GM12873 (cell line): Measurements from ENCODE around the gene PSMD8.

Source experiments
- TF ChIP-seq, protein P1 (sequence below): IDR thresholded peaks from 2 replicates; pipeline ENCODE4 v1.5.1; 2012; ENCODE audit warnings: low read depth, mild to moderate bottlenecking, moderate library complexity, low read length, control low read depth; ENCODE audit not compliant: insufficient read depth; ENCODE audit errors: missing control alignments

PSMD8 gene

DNA sequence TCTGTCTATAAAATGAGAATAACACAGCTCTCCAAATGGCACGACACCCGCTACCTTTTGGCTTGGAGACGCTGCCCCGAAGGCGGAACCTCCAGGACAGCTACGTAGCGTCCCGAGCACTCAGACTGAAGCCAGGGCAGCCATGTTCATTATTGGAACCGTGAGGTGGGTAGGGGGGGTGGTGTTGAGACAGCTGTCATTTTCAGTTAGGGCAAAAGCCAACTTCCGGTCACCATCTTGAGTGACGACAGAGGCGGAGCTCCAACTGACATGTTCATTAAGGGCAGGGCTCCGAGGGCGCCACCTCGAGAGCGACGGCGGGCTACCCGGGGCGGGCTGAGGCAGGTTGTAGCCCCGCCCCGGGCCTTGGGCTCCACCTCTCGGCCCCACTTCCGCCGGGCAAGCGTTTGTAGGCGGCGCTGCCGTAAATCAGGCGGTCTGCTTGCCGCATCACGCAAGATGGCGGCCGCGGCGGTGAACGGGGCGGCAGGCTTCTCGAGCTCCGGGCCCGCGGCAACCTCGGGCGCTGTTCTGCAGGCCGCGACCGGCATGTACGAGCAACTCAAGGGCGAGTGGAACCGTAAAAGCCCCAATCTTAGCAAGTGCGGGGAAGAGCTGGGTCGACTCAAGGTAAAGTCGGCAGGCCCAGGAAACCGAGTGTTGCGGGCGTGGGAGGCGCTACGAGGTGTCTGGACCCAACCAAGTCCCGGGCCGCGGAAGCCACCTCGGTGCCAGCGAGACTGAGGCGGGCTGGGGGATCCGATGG lies at the start of gene PSMD8:
TSS of gene PSMD8 (plus strand) at position 240 of the 766 bp plus-strand sequence. CDS start at position 271, 31 bp downstream.
- TF ChIP-seq, protein P1, sequence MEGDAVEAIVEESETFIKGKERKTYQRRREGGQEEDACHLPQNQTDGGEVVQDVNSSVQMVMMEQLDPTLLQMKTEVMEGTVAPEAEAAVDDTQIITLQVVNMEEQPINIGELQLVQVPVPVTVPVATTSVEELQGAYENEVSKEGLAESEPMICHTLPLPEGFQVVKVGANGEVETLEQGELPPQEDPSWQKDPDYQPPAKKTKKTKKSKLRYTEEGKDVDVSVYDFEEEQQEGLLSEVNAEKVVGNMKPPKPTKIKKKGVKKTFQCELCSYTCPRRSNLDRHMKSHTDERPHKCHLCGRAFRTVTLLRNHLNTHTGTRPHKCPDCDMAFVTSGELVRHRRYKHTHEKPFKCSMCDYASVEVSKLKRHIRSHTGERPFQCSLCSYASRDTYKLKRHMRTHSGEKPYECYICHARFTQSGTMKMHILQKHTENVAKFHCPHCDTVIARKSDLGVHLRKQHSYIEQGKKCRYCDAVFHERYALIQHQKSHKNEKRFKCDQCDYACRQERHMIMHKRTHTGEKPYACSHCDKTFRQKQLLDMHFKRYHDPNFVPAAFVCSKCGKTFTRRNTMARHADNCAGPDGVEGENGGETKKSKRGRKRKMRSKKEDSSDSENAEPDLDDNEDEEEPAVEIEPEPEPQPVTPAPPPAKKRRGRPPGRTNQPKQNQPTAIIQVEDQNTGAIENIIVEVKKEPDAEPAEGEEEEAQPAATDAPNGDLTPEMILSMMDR, result peak; percentile 6

GRCh38 chr19:38326591-38326990 lies 47.8 kb upstream of the PSMD8 start:
- TF ChIP-seq, protein P1, result no peak

- TF ChIP-seq, protein P1, result no peak
These were observed 44.7 kb upstream of the PSMD8 start for GRCh38 chr19:38329651-38330050.

DNA sequence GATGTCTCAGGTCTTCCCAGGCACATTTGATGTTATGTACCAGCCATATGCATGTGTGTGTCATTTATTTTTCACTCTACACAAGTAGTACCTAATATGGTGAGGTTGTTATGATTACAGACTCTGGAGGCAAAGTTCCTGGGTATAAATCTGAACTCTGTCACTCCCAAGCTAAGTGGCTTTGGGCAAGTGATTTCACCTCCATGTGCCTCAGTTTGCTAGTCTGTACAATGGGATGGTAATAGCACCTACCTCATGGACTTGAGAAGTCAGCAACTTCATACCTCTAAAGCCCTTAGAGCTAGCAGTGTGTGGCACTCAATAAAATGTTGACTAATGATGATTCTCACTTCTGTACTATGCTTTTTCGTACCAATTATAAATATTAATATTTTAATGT lies 42.6 kb upstream of the PSMD8 start:
- TF ChIP-seq, protein P1, result no peak

GRCh38 chr19:38333245-38333644 lies 41.1 kb upstream of the PSMD8 start:
- TF ChIP-seq, protein P1, result no peak

DNA sequence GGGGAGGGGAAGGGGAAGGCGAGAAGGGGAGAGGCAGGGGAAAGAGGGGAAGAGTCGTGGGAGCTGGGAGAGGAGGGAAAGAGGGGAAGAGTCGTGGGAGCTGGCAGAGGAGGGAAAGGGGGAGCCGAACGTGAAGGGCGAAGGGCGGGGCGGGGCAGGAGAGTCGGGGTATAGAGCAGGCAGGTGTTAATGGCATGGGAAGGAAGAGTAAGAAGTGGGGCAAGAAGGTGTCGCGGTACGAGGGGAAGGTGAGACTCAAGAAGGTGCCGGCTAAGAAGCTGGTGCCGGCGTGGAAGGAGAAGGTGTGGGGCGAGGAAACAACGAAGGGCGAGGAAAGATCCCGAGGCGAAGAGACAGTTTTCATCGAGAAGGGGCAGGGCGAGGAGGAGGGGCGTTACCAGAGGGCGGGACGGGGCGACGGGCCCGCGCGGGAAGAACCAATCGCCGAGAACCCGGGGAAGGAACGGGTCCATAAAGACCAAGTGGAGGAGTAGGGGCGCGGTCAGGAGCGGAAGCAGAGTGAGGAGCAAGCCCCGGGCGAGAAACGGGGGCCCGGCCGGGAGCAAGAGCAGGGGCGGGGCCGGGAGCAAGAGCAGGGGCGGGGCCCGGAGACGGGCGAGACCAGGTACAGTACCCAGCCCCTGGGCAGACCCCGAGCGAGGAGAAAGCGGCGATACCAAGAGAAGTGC lies 38.3 kb upstream of the PSMD8 start:
- TF ChIP-seq, protein P1, result no peak

DNA sequence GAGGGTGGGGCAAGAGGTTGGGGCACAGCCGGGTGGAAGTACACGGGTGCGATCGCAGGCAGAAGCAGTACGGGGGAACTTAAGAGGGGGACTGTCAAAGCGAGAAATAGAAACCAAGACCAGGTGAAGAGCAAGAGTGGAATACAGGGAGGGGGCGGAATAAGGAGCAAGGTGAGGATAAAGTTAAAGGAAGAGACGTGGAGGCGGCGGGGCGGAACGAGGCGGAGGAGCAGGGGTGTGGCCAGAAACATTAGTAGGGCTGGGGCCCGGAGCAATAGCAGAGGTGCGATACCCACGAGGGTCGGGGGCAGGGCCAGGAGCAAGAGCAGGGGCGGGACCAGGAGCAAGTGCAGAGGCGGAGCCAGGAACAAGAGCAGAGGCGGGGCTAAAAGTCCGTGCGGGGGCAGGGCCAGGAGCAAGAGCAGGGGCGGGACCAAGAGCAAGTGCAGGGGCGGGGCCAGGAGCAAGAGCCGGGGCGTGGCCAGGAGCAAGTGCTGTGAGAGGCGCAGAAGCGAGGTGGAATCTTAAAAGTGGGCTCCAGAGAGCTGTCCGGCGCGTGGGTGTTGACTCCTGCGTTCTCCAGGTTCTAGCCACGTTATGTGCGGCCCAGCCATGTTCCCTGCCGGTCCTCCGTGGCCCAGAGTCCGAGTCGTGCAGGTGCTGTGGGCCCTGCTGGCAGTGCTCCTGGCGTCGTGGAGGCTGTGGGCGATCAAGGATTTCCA lies 37.6 kb upstream of the PSMD8 start:
- TF ChIP-seq, protein P1, result no peak
